ENCODE data around the gene TMA16.

DNA sequence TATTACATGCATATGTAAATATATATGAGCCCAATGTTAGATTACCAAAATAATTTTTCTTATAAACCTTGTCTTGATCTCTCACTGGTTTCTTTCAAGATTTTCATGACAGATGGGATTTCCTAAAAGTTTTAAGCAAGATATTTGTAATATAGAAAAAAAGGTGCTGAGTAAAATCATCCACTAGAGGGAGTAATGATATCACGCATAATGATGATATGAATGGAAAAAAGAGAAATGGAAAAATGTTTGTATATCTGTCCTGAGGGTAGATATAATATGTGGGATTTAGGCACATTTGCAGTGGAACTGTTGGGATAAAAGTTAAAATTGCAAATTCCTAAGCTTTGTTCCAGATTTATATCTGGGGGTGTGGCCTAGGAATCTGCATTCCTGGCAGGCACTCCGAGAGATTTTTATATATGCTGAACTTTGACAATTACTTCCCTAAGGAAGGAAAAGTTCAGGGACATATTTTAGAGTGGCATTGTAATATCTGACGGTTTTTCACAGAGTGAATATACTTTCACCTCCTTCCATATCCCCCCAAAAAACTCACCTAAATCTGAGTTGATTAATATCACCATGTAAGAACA lies 60.5 kb downstream of the TMA16 start:
- TF ChIP-seq POLR2AphosphoS5 (IDR thresholded peaks at IDR 0.05) (no peak), CTCF (IDR thresholded peaks at IDR 0.05; ENCODE audit: poor library complexity, severe bottlenecking) (peak; percentile 81)
